Neural crest cell (in vitro differentiated cells): ENCODE results near the gene LRCH1. TPM values are rescaled to one million over a fixed set of nuclear protein-coding genes. Genes with fewer than 3 reads are reported as not detected.
A peak's percentile ranks its signal among the peaks of the same experiment; 100 is the strongest.

Experiments
- DNase-seq: peaks from one replicate; pipeline ENCODE4 v3.0.0; 2021; ENCODE audit warnings: low read depth, mixed read lengths, low spot score
- H3K27ac Mint-ChIP-seq: one replicate; pipeline ENCODE4 v1.8.0; 2021; ENCODE audit warnings: mild to moderate bottlenecking, mixed read lengths; ENCODE audit not compliant: unreplicated experiment
- H3K27me3 Mint-ChIP-seq: 2 replicates; pipeline ENCODE4 v1.8.0; 2021; ENCODE audit warnings: low read depth, mild to moderate bottlenecking, mixed read lengths
- H3K36me3 Mint-ChIP-seq: 2 replicates; pipeline ENCODE4 v1.8.0; 2021; ENCODE audit warnings: low read depth, mild to moderate bottlenecking, mixed read lengths
- H3K4me1 Mint-ChIP-seq: 2 replicates; pipeline ENCODE4 v1.8.0; 2021; ENCODE audit warnings: mixed read lengths
- H3K4me3 Mint-ChIP-seq: one replicate; pipeline ENCODE4 v1.8.0; 2021; ENCODE audit warnings: mild to moderate bottlenecking, mixed read lengths
- H3K9me3 Mint-ChIP-seq: 2 replicates; pipeline ENCODE4 v1.8.0; 2021; ENCODE audit warnings: mixed read lengths
- CTCF ChIP-seq: fragments of 200-600 bp; sonication (generic); conservative IDR thresholded peaks from 2 replicates; pipeline ENCODE4 v1.5.0; 2021; ENCODE audit warnings: antibody characterized with exemption, mild to moderate bottlenecking
- total RNA-seq: library from RNA; stranded (reverse); gene quantifications from 2 replicates; pipeline ENCODE4 v1.2.1, GENCODE V29; 2021

The LRCH1 gene
- total RNA-seq, 1 donor from 2014 or later = 15.8 TPM

- H3K9me3 Mint-ChIP-seq = no peaks in the 10 kb centered on the region
- no peak for TF ChIP-seq CTCF
- no peaks in the 10 kb centered on the region for H3K36me3 Mint-ChIP-seq
- H3K4me3 Mint-ChIP-seq = peak overlapping the region; percentile 96
- H3K4me1 Mint-ChIP-seq = peaks cover 47% of the 10 kb centered on the region
- peak; percentile 16 for DNase-seq
- peak overlapping the region; percentile 37 for H3K27ac Mint-ChIP-seq
- peaks cover 11% of the 10 kb centered on the region for H3K27me3 Mint-ChIP-seq
Observed at GRCh38 chr13:46553521-46553885, 533 bp downstream of the LRCH1 start.

- peak overlapping the region; percentile 97 for H3K27ac Mint-ChIP-seq
- DNase-seq = peak; percentile 50
- H3K4me1 Mint-ChIP-seq = peaks cover 47% of the 10 kb centered on the region
- peak overlapping the region; percentile 96 for H3K4me3 Mint-ChIP-seq
- H3K36me3 Mint-ChIP-seq = no peaks in the 10 kb centered on the region
- no peaks in the 10 kb centered on the region for H3K9me3 Mint-ChIP-seq
- TF ChIP-seq CTCF = peak; percentile 47
- peaks cover 11% of the 10 kb centered on the region for H3K27me3 Mint-ChIP-seq
Observed at GRCh38 chr13:46553886-46554858, 1.2 kb downstream of the LRCH1 start.

- DNase-seq = no peak
- Mint-ChIP-seq H3K4me1 (peaks cover 47% of the 10 kb centered on the region), H3K36me3 (no peaks in the 10 kb centered on the region), H3K4me3 (peak overlapping the region; percentile 96), H3K27ac (peak overlapping the region; percentile 65), H3K27me3 (peaks cover 11% of the 10 kb centered on the region), H3K9me3 (no peaks in the 10 kb centered on the region)
- TF ChIP-seq CTCF = no peak
Observed at GRCh38 chr13:46554951-46555350, 2.0 kb downstream of the LRCH1 start.

GRCh38 chr13:46555722-46556417 is 2.9 kb downstream of the LRCH1 start:
- H3K27me3 Mint-ChIP-seq = peaks cover 11% of the 10 kb centered on the region
- peak overlapping the region; percentile 96 for H3K4me3 Mint-ChIP-seq
- no peaks in the 10 kb centered on the region for H3K9me3 Mint-ChIP-seq
- peaks cover 47% of the 10 kb centered on the region for H3K4me1 Mint-ChIP-seq
- H3K36me3 Mint-ChIP-seq = no peaks in the 10 kb centered on the region
- H3K27ac Mint-ChIP-seq = no peak overlapping the region
- no peak for TF ChIP-seq CTCF
- no peak for DNase-seq

- Mint-ChIP-seq H3K27me3 (peaks cover 10% of the 10 kb centered on the region), H3K27ac (no peak overlapping the region), H3K4me3 (peak overlapping the region; percentile 13), H3K36me3 (no peaks in the 10 kb centered on the region), H3K4me1 (peaks cover 43% of the 10 kb centered on the region), H3K9me3 (no peaks in the 10 kb centered on the region)
- DNase-seq = no peak
- TF ChIP-seq CTCF = no peak
Observed at GRCh38 chr13:46556418-46556779, 3.4 kb downstream of the LRCH1 start.
